ENCODE measurements around the gene PIK3CD. TPM values are rescaled to one million over a fixed set of nuclear protein-coding genes. Genes with fewer than 3 reads are reported as not detected.

Gene PIK3CD
- total RNA-seq, 1 experiment from 2014 or later, result 10.3 TPM

DNA sequence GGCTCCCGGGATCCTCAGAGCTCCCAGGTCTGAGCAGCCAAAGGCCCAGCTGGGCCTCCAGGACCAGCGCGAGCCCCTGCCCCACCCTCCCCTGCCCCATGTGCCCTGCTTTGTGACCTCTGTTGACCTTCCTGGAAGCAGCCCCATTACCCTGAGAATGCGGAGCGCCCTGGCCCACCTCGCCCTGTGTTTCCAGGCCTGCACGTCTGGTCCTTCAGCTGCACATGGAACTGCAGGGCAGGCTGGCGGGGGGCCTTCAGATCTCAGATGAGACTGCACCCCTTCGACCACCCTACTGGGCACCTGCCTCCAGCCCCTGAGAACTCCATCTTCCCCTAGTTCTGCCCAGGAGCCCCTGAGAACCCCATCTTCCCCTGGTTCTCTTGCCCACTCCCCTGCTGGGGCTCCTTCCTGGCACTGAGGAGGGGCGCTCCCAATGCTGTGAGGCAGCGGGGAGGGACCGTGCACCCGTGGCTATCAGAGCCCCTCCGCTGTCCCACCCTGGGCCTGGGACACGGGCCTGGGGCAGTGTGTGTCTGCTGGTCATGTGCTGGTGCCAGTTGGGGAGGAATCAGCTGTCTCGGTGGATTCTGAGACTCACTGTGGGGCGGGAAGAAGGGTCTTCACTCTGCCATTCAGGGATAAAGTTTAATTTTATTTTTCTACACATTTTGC is 37.8 kb upstream of the PIK3CD start:
- H2AFZ ChIP-seq, result no peak overlapping the region
- TF ChIP-seq, protein P1, sequence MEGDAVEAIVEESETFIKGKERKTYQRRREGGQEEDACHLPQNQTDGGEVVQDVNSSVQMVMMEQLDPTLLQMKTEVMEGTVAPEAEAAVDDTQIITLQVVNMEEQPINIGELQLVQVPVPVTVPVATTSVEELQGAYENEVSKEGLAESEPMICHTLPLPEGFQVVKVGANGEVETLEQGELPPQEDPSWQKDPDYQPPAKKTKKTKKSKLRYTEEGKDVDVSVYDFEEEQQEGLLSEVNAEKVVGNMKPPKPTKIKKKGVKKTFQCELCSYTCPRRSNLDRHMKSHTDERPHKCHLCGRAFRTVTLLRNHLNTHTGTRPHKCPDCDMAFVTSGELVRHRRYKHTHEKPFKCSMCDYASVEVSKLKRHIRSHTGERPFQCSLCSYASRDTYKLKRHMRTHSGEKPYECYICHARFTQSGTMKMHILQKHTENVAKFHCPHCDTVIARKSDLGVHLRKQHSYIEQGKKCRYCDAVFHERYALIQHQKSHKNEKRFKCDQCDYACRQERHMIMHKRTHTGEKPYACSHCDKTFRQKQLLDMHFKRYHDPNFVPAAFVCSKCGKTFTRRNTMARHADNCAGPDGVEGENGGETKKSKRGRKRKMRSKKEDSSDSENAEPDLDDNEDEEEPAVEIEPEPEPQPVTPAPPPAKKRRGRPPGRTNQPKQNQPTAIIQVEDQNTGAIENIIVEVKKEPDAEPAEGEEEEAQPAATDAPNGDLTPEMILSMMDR (conservative IDR thresholded peaks at IDR 0.05), result no peak
- no peak for TF ChIP-seq EZH2 (IDR thresholded peaks at IDR 0.05; ENCODE audit: low read depth)
- no peak overlapping the region for H3K4me3 ChIP-seq
- ChIA-PET CTCF (no interaction called here), POLR2A (ENCODE audit: unreplicated experiment) (no interaction called here)
- H3K36me3 ChIP-seq (ENCODE audit: low read depth), result no peaks in the 10 kb centered on the region
- H3F3A ChIP-seq (ENCODE audit: insufficient read depth, low read depth), result 0 out of 2 replicates have a peak, but pooled peaks cover 3% of the 10 kb centered on the region
- no peaks in the 10 kb centered on the region for H3K9me2 ChIP-seq (ENCODE audit: insufficient read depth)
- H3K4me2 ChIP-seq, result no peak overlapping the region
- no peak for DNase-seq
- H3K27me3 ChIP-seq (ENCODE audit: insufficient read depth, low read depth), result no peaks in the 10 kb centered on the region
- H3K4me1 ChIP-seq (replicated peaks; ENCODE audit: insufficient read depth), result no peaks in the 10 kb centered on the region
- no TSS peak for BruUV-seq (replicated peaks)
- intact Hi-C loops (cut with micrococcal nuclease; ENCODE audit: unreplicated experiment), result no loop called here
- H4K20me1 ChIP-seq (ENCODE audit: insufficient read depth), result no peaks in the 10 kb centered on the region
- no peaks in the 10 kb centered on the region for H3K9me3 ChIP-seq (ENCODE audit: insufficient read depth, low read depth)
- no peak overlapping the region for H3K27ac ChIP-seq
- no peaks in the 10 kb centered on the region for H3K79me2 ChIP-seq (ENCODE audit: low read depth)

DNA sequence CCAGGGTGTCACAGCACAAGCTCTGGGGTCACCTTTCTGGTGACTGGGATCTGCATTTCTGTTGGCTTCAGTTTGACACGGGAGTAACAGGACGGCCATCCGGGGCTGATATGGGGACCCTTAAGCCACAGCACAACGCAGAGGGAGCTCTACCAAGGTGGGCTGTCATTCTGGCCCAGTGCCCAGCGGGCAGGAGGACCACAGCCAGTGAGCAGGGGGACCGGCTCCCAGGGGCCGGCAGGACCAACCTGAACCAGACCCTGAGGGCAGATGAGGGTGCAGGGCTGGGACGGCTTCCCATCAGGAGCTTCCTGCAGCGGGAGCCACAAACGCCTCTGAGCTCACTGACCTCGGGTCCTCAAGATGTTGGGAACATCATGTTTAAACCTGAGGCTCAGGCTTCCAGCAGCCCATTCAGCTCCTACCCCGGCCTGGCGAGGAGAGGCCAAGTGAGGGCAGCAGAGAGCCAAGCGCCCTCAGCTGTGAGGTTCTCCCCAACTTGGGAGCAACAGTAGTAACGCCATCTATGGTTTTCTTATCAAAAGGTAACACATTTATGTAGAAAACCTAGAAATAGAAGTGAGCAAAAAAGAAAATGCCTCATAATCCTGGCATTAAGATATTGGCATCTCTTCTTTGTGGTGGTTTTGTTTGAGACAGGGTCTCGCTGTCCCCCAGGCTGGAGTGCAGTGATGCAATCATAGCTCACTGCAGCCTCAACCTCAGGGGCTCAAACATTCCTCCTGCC is 36.0 kb upstream of the PIK3CD start:
- H4K20me1 ChIP-seq (ENCODE audit: insufficient read depth), result no peaks in the 10 kb centered on the region
- no peaks in the 10 kb centered on the region for H3K9me3 ChIP-seq (ENCODE audit: insufficient read depth, low read depth)
- H3K79me2 ChIP-seq (ENCODE audit: low read depth), result no peaks in the 10 kb centered on the region
- no peaks in the 10 kb centered on the region for H3K36me3 ChIP-seq (ENCODE audit: low read depth)
- no peak overlapping the region for H3K27ac ChIP-seq
- TF ChIP-seq, protein P1 (conservative IDR thresholded peaks at IDR 0.05), result peak; percentile 67
- TF ChIP-seq EZH2 (IDR thresholded peaks at IDR 0.05; ENCODE audit: low read depth), result no peak
- intact Hi-C loops (cut with micrococcal nuclease; ENCODE audit: unreplicated experiment), result loop anchor here (5.0 kb wide), 1 partner anchor 812 kb away; no protein-coding TSS in a partner anchor
- no peak overlapping the region for H2AFZ ChIP-seq
- DNase-seq, result peak in 1 of 2 experiments; percentile 48
- no peaks in the 10 kb centered on the region for H3K27me3 ChIP-seq (ENCODE audit: insufficient read depth, low read depth)
- H3K9me2 ChIP-seq (ENCODE audit: insufficient read depth), result no peaks in the 10 kb centered on the region
- H3K4me2 ChIP-seq, result no peak overlapping the region
- BruUV-seq (replicated peaks), result no TSS peak
- no peak overlapping the region for H3K4me3 ChIP-seq
- H3K4me1 ChIP-seq (replicated peaks; ENCODE audit: insufficient read depth), result no peaks in the 10 kb centered on the region
- ChIA-PET CTCF (interaction anchor here (0.5 to 0.9 kb wide), 2 partner anchors 169 to 299 kb away, joined by 3 to 13 read pairs; no protein-coding TSS in a partner anchor), POLR2A (ENCODE audit: unreplicated experiment) (interaction anchor here (0.6 to 0.7 kb wide), 2 partner anchors 38 to 228 kb away, joined by 3 to 4 read pairs; no protein-coding TSS in a partner anchor)
- H3F3A ChIP-seq (ENCODE audit: insufficient read depth, low read depth), result 0 out of 2 replicates have a peak, but pooled peaks cover 3% of the 10 kb centered on the region

DNA sequence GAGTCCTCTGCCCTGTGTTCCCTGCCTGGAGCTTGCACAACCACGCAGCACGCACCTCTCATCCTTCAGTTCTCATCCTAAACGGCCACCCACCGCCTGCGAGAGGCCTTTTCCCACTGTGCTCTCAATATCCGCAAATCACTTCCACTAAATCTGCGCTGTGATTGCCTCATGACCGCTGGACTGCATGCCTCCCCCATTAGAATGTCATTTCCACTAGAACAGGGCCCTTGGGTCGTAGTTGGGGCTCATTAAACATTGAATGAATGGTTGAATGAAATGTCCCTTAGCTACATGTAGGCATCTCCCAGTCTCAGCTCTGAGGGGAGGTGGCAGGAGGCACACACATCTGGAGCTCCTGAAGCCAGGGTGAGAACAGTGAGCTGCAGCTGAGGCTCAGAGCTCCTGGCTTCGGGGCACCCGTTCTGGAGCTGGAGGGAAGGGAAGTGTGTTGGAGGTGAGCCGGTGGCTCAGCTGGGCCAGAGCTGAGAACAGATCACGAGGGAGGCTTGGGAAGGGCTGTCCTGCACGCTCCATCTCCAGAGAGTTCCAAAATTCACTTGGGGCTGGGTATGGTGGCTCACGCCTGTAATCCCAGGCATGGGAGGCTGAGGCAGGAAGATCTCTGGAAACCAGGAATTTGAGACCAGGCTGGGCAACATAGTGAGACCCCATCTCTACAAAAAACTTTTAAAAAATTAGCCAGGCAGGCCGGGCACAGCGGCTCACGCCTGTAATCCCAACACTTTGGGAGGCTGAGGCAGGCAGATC is 32.4 kb upstream of the PIK3CD start:
- Histone ChIP-seq H3K36me3 (ENCODE audit: low read depth) (no peaks in the 10 kb centered on the region), H4K20me1 (ENCODE audit: insufficient read depth) (no peaks in the 10 kb centered on the region), H3K4me3 (no peak overlapping the region), H3K9me3 (ENCODE audit: insufficient read depth, low read depth) (no peaks in the 10 kb centered on the region), H3F3A (ENCODE audit: insufficient read depth, low read depth) (0 out of 2 replicates have a peak, but pooled peaks cover 3% of the 10 kb centered on the region), H3K27me3 (ENCODE audit: insufficient read depth, low read depth) (no peaks in the 10 kb centered on the region), H3K4me2 (no peak overlapping the region), H3K27ac (no peak overlapping the region), H3K4me1 (replicated peaks; ENCODE audit: insufficient read depth) (no peaks in the 10 kb centered on the region), H3K79me2 (ENCODE audit: low read depth) (no peaks in the 10 kb centered on the region), H3K9me2 (ENCODE audit: insufficient read depth) (no peaks in the 10 kb centered on the region), H2AFZ (no peak overlapping the region)
- BruUV-seq (replicated peaks), result no TSS peak
- POLR2A ChIA-PET (ENCODE audit: unreplicated experiment), result no interaction called here
- no peak for DNase-seq
- no peak for TF ChIP-seq EZH2 (IDR thresholded peaks at IDR 0.05; ENCODE audit: low read depth)
- TF ChIP-seq, protein P1 (conservative IDR thresholded peaks at IDR 0.05), result no peak
- CTCF ChIA-PET, result interaction anchor here (0.7 kb wide), 1 partner anchor 85 kb away, joined by 3 read pairs; no protein-coding TSS in a partner anchor
- intact Hi-C loops (cut with micrococcal nuclease; ENCODE audit: unreplicated experiment), result loop anchor here (5.0 kb wide), 1 partner anchor 808 kb away; no protein-coding TSS in a partner anchor

Measured in PC-9 (cell line).